ENCODE results near the gene NGEF.

DNA sequence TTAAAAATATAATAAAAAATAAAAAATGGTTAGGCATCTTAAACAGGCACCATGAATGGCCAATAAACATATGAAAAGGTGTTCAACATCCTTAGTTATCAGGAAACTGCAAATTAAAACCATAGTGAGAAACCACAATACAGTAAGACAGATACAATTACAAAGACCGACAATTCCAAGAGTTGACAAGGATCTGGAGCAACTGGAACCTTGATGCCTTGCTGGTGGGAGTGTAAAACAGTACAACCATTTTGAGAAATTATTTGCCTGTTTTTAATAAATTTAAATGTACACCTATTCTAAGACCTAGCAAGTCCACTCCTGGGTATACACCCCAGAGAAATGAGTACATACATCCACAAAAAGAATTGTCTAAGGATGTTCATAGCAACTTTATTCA, 49.1 kb downstream of the NGEF start:
- TF ChIP-seq POLR2AphosphoS5 (IDR thresholded peaks at IDR 0.05) (no peak), POLR2A (IDR thresholded peaks at IDR 0.05) (no peak), CTCF (IDR thresholded peaks at IDR 0.05) (no peak)

All from suprapubic skin (tissue), 4 donors.